Nucleus accumbens (tissue), 56 donors: Measurements from ENCODE around the gene FOXN3.

ENCODE experiments used
- DNase-seq, 56 donors: peaks; one replicate each; lab custom pipeline; 2025; lab: John Stamatoyannopoulos, UW

FOXN3 gene

GRCh38 chr14:89411976-89412375, 5.1 kb downstream of the FOXN3 start:
- no peak for DNase-seq

GRCh38 chr14:89409961-89410360, 7.1 kb downstream of the FOXN3 start:
- DNase-seq = no peak

DNA sequence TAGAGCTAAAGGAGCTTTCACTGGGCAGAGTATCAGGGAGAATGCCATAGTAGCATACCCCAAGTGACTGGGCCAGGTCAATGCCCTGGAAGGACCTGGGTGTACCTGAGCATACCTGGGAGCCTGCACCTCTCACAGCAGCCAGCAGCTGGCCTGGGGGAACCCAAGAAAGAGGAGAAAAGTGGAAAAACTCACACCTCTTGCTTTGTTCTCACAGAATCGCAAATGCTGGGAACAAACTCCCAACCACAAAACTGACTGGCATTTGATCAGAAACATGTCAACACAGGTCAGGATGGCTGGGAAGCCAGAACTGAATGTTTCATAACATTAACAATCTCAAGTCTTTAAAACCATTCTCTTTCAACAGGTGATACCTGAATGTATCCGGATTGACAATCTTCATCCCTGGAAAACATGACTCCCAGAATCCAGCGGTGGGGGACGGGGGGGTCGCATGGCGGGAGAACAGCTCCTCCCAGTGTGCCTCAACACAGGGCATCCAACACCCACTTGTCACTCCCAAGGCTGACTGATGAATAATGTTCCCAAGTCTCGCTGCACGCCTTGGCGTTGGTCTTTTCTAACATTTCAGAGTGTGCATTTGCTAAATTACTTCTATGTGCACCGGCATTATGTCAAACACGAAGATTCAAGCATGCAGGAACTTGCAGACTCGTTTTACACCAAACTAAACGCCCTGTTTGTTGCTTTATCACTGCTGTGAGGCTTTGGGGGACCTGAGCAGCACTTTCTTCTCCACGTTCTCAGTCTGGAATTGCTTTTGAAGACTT, 7.9 kb downstream of the FOXN3 start:
- peak in 1 of 56 donors; percentile 5 for DNase-seq

- DNase-seq = no peak
These were observed 9.2 kb downstream of the FOXN3 start for GRCh38 chr14:89407856-89408255.

- no peak for DNase-seq
These were observed 10.1 kb downstream of the FOXN3 start for GRCh38 chr14:89406941-89407340.

DNA sequence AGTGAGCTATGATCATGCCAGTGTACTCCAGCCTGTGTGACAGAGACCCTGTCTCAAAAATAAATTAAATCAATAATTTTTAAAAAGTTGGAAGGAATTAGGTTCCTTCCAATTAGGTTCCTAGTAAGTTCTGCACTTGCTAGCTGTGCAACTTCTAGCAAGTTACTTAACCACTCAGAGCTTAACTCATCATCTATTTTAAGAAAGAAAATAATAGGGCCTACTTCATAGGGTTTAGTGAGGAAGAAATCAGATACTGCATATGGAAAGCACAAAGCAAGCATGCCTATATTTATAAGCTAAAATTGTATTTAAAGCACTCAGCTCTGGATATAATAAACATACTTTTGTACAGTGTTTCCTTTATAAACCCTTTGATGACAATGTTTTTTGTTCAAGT, 10.7 kb downstream of the FOXN3 start:
- no peak for DNase-seq

- no peak for DNase-seq
These were observed 11.3 kb downstream of the FOXN3 start for GRCh38 chr14:89405712-89406111.

GRCh38 chr14:89402363-89402762, 14.7 kb downstream of the FOXN3 start:
- no peak for DNase-seq

DNA sequence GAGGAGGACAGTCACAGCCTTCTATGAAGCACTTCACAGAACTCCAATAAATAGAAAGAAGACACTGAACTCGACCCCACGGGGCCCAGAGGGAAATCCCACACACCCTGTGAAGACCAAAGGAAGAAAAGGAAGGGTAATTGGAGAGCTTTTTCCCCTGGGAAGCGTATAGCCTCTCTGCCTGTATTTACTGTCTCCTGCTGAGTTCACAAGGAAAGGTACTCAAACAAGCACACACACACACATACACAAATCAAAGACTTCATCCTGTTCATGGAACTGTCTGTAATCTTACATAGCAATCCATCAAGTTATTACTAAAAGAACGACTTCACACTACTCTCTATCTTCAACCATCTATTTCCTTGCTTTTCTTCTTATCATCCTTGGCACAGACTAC, 15.3 kb downstream of the FOXN3 start:
- DNase-seq = no peak

- DNase-seq = no peak
These were observed 15.8 kb downstream of the FOXN3 start for GRCh38 chr14:89401241-89401640.

GRCh38 chr14:89400529-89400928, 16.5 kb downstream of the FOXN3 start:
- no peak for DNase-seq

DNA sequence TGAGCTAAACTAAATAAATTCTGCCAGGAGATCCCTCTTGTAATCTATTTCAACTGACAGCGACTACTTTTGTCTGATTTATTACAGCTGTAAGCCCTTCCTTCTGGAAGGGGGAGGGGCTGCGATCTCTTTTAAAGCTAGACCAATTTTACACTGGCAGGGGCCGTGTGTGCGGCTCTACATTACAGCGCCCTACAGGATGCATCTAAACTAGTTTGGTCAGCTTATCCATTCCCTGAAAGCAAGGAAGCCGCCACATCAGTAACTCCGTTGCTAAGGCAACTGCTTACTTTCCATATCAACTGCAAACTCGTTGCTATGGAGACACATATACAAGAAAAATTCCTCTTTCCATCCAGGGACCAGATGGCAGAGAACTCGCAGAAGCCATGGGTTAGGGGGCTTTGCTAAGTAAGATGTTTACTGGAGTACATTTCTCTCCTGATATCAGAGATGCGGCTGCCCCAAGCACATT, 17.4 kb downstream of the FOXN3 start:
- DNase-seq = peak in 12 of 56 donors; percentile 4 to 47 (median 31)

DNA sequence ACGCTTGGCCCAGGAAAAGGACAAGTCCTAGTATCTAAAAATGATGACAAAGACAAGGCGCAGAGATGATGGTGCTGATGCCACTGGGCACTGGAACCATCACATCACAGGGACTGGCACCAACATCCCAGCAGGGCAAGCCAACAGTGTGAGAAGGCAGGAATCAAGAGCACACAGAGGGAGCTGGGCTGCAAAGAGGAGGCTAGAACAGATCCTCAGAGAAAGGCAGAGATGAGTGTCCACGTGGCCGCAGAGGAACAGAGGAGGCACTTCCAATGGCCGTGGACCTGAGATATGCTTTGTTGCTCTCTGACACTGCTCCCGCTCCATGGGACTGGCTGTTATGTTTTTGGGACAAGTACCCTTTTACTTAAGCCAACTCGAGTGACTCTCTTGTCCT, 17.9 kb downstream of the FOXN3 start:
- peak in 3 of 56 donors; percentile 12 to 42 (median 38) for DNase-seq

- DNase-seq = no peak
These were observed 19.3 kb downstream of the FOXN3 start for GRCh38 chr14:89397569-89398230.

DNA sequence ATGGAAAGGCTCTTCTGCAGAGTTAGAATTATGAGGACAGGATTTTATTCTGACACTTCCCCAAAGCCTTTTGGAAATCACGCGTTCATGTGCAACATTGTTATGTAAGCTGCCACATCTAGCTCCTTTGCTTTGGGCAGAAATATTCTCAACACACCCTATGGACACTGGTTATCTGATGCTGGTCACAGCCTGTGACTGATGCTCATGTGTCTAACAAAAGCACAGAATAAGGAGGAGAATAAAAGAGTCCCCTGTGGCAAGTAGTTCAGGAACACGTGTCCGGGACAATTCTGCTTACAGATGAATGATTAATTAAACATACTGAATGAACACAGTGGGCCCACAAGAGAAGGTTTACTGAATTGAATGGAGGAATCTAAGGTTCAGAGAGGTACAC, 22.1 kb downstream of the FOXN3 start:
- no peak for DNase-seq

DNA sequence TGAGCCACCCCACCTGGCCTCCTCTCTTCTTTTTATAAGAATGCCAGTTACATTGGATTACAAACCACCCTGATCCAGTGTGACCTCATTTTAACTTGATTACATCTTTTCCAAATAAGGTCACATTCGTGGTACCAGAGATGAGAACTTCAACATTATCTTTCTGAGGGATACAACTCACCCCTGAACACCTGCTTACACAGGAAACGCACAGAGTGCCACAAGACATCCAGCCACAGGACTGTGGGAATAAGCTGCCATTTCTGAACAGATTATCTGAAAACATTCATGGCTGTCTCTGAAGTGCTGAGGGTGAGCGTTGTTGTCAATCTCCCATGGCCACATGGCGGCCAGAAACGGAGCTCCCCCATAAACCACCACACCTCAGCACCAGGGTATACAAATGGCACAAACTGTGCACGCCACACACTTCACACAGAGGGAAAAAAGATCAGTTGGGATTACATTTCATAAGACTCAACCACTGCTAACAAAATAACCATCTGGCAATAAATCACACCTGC, 23.7 kb downstream of the FOXN3 start:
- DNase-seq = no peak

DNA sequence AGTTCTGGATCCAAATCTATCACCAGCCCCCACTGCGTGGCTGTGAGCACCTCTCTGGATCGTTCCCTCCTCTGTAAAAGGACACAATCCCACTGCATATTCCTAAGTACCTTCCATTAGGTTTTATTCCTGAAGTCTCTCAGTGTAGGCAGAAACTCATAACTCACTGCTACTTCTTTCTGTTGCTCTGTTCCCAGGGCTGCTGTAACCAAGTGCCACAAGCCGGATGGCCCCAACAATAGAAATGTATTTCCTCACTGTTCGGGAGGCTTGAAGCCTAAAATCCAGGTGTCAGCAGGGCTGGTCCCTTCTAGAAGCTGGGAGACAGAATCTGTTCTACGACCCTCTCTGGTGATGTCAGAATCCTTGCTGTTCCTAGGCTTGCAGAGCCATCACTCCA, 24.9 kb downstream of the FOXN3 start:
- DNase-seq = no peak

DNA sequence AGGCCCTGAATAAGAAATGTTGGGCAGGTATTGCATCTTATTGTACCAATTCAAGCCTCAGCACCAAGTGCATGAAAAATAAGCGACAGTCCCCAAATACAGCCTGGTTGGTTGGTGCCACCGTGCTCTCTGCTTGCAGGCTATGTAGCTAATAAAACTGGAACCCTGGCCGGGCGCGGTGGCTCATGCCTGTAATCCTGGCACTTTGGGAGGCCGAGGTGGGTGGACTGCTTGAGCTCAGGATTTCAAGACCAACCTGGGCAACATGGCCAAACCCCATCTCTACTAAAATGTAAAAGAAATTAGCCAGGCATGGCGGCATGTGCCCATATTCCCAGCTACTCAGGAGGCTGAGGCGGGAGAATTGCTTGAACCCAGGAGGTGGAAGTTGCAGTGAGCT, 25.5 kb downstream of the FOXN3 start:
- DNase-seq = no peak

DNA sequence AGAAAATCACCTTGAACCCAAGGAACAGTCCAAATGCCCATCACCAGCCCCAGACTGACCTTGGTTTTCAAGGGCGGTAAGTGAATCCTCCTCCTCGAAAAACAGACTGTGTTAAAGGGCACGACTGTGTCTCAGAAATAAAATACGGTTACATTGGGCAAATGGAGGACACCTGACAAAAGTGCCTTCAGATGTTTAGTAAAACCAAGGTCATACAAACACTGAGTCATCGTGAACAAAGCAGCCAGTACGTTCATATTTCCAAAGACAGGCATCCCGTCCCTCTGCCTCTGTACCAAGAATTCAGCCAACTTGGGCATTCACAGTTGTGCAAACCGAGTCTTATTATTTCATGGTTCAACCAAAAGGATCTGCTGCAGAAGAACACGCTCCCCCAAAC, 25.9 kb downstream of the FOXN3 start:
- DNase-seq = no peak

GRCh38 chr14:89388853-89389252, 28.2 kb downstream of the FOXN3 start:
- DNase-seq = peak in 2 of 56 donors; percentile 5 to 10

DNA sequence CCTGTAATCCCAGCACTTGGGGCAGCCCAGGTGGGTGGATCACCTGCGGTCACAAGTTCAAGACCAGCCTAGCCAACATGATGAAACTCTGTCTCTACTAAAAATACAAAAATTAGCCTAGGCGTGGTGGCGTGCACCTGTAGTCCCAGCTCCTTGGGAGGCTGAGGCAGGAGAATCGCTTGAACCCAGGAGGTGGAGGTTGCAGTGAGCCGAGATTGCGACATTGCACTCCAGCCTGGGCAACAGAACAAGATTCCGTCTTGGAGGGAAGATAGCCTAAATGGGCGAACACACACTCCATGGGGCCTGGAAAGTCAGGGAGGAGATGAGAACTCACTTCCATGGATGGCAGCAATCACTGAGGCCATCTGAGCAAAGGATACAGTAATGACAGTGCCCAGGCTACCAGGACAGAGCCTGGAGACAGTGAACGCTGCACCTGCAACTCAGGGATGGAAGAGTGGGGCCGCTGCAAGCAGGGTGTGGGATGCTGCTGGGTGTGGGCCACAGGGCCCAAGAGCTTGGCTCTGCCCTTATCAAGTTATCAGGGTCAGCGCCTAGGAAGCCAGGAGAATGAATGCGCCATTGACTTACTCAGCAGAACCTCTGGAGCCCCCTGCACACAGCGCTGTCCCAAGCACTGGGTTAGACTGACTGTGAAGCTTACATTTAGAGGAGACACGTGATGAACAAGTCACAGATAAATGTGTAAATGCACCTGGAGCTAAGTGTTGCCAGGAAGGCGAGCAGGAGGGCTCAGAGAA, 28.9 kb downstream of the FOXN3 start:
- DNase-seq = no peak
